SK-N-SH (cell line): ENCODE measurements around the gene DCTD. TPM values are rescaled to one million over a fixed set of nuclear protein-coding genes. Genes with fewer than 3 reads are reported as not detected.

Experiments
- CTCF ChIA-PET: fragments of 300-600, 350-600 bp; formaldehyde crosslinking; extraction: SDS; loops from one replicate; lab custom pipeline; 2021; lab: Yijun Ruan, JAX
- POLR2A ChIA-PET: fragments of 350-600 bp; sonication (Branson Sonifier 250); formaldehyde crosslinking; extraction: SDS; loops from one replicate; lab custom pipeline; 2020; ENCODE audit warnings: antibody characterized with exemption, inconsistent platforms; lab: Yijun Ruan, JAX
- DNase-seq: peaks from one replicate; pipeline ENCODE4 v3.0.0; 2012
- H2AFZ ChIP-seq: fragments of 200-600 bp; sonication (generic); 2 replicates; pipeline ENCODE4 v1.8.1; 2016; ENCODE audit warnings: antibody characterized with exemption, mild to moderate bottlenecking, low read depth
- H3F3A ChIP-seq: fragments of 200-600 bp; sonication (generic); replicated peaks from 2 replicates; pipeline ENCODE3; 2016; ENCODE audit warnings: antibody characterized with exemption, mild to moderate bottlenecking; ENCODE audit not compliant: insufficient read depth
- H3K27ac ChIP-seq, 2 experiments: fragments of 200-500 bp in 1 of 2; fragments of 200-600 bp in 1 of 2; sonication (Bioruptor generic) in 1 of 2; sonication (generic), shearing (Covaris generic) in 1 of 2; 2 replicates each; pipeline versions ENCODE4 v1.5.1 to v1.6.1; 2014 to 2016; ENCODE audit warnings: low read depth in 2 of 2, inconsistent platforms in 1 of 2, low read length in 1 of 2, mild to moderate bottlenecking in 1 of 2, mixed read lengths in 1 of 2
- H3K27me3 ChIP-seq: fragments of 200-600 bp; sonication (generic), shearing (Covaris generic); 2 replicates; pipeline ENCODE4 v1.6.1; 2016; ENCODE audit warnings: mixed run types; ENCODE audit not compliant: insufficient read depth
- H3K36me3 ChIP-seq, 2 experiments: fragments of 200-500 bp in 1 of 2; fragments of 200-600 bp in 1 of 2; sonication (Bioruptor generic) in 1 of 2; sonication (generic) in 1 of 2; replicated peaks in 1 of 2; 2 replicates each; pipeline versions ENCODE3 to v1.5.1; 2014 to 2016; ENCODE audit warnings: low read length in 1 of 2, mild to moderate bottlenecking in 1 of 2; ENCODE audit not compliant: insufficient read depth in 2 of 2, control insufficient read depth in 1 of 2
- H3K4me1 ChIP-seq, 2 experiments: fragments of 200-500 bp in 1 of 2; fragments of 200-600 bp in 1 of 2; sonication (Bioruptor generic) in 1 of 2; sonication (generic), shearing (Covaris generic) in 1 of 2; 2 replicates each; pipeline versions ENCODE4 v1.5.1 to v1.6.1; 2014 to 2016; ENCODE audit warnings: low read depth in 1 of 2, low read length in 1 of 2, mixed run types in 1 of 2; ENCODE audit not compliant: insufficient read depth in 2 of 2, control insufficient read depth in 1 of 2
- H3K4me2 ChIP-seq: fragments of 200-600 bp; sonication (generic), shearing (Covaris generic); 2 replicates; pipeline ENCODE4 v1.6.1; 2017; ENCODE audit warnings: mixed run types
- H3K4me3 ChIP-seq, 2 experiments: fragments of 200-500 bp in 1 of 2; fragments of 200-600 bp in 1 of 2; sonication (Bioruptor generic) in 1 of 2; sonication (generic), shearing (Covaris generic) in 1 of 2; 2 replicates each; pipeline versions ENCODE4 v1.5.1 to v1.8.1; 2014 to 2016; ENCODE audit warnings: low read depth in 2 of 2, inconsistent platforms in 1 of 2, low read length in 1 of 2, mild to moderate bottlenecking in 1 of 2, mixed read lengths in 1 of 2, moderate library complexity in 1 of 2
- H3K79me2 ChIP-seq: fragments of 200-600 bp; sonication (generic); 2 replicates; pipeline ENCODE4 v1.8.1; 2017; ENCODE audit warnings: mild to moderate bottlenecking; ENCODE audit not compliant: insufficient read depth
- H3K9ac ChIP-seq: fragments of 200-600 bp; sonication (generic); 2 replicates; pipeline ENCODE4 v1.6.1; 2017; ENCODE audit warnings: mixed run types
- H3K9me2 ChIP-seq: fragments of 200-600 bp; sonication (generic); 2 replicates; pipeline ENCODE4 v1.6.1; 2017; ENCODE audit warnings: mixed run types
- H3K9me3 ChIP-seq: fragments of 200-600 bp; sonication (generic); 2 replicates; pipeline ENCODE4 v1.6.1; 2017; ENCODE audit warnings: mixed run types, mild to moderate bottlenecking, moderate library complexity
- H4K20me1 ChIP-seq: fragments of 200-600 bp; sonication (generic); 2 replicates; pipeline ENCODE4 v1.6.1; 2017; ENCODE audit warnings: mild to moderate bottlenecking, mixed run types; ENCODE audit not compliant: insufficient read depth
- CHD2 ChIP-seq: fragments of 150-350 bp; IDR thresholded peaks from 2 replicates; pipeline ENCODE4 v1.6.1; 2018; ENCODE audit warnings: low read length; ENCODE audit not compliant: partially characterized antibody
- GABPA ChIP-seq: IDR thresholded peaks from 2 replicates; pipeline ENCODE4 v1.4.0; 2012; ENCODE audit warnings: low read depth, mild to moderate bottlenecking
- MXI1 ChIP-seq: IDR thresholded peaks from 2 replicates; pipeline ENCODE4 v1.6.1; 2012; ENCODE audit warnings: mild to moderate bottlenecking, low read depth, low read length, improper control_type of control experiment
- REST ChIP-seq: IDR thresholded peaks from 2 replicates; pipeline ENCODE4 v1.6.1; 2012; ENCODE audit warnings: mild to moderate bottlenecking, low read depth, low read length, moderate library complexity
- RXRA ChIP-seq: IDR thresholded peaks from 2 replicates; pipeline ENCODE4 v1.4.0; 2012; ENCODE audit warnings: low read depth, mild to moderate bottlenecking, borderline replicate concordance
- TCF12 ChIP-seq: IDR thresholded peaks from 2 replicates; pipeline ENCODE4 v1.4.0; 2012
- WGBS: methylation state at CpG from one replicate; pipeline ENCODE4 v1.1.6; 2017; ENCODE audit warnings: low lambda C conversion rate; 5-methylcytosine and 5-hydroxymethylcytosine counted together
- polyA plus RNA-seq, 3 experiments: library from polyadenylated mRNA; depleted of rRNA; stranded (reverse); fragments of >200 nt; gene quantifications; 2 replicates each; pipeline ENCODE4 v1.2.3, GENCODE V29; 2012
- TF ChIP-seq, protein P1 (sequence below): IDR thresholded peaks from 2 replicates; pipeline ENCODE4 v1.4.0; 2012; ENCODE audit warnings: low read depth, borderline replicate concordance
- TF ChIP-seq, protein P2 (sequence below): IDR thresholded peaks from 2 replicates; pipeline ENCODE4; 2012
- TF ChIP-seq, protein P3 (sequence below): fragments of 200-600 bp; sonication (generic); IDR thresholded peaks from 2 replicates; pipeline ENCODE4 v1.6.1; 2017; ENCODE audit warnings: antibody characterized with exemption, mild to moderate bottlenecking, moderate library complexity

The DCTD gene
- polyA plus RNA-seq, 1 of the 3 experiments (the other 2 are of a cell fraction): 123 TPM

DNA sequence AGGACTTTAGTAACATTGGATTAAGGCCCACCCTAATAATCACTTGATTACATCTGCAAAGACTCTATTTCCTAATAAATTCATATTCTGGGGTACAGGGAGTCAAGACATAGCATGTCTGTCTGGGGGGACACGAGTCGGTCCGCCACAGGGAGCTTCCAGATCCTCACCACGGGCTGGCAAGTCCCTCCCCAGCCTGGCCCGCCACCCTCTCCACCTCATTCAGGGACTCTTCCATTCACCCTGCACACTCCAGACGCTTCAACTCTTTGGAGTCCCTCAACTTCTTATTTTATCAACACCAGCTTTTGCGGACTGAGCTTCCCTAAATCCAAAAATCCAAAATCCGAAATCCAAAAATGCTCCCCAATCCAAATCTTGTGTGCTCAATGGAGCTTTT lies 71.2 kb downstream of the DCTD start:
- Histone ChIP-seq H3K4me2 (no peak overlapping the region), H3K27ac (no peak overlapping the region), H3K4me1 (no peaks in the 10 kb centered on the region; a peak in 1 of 4 replicates), H3K27me3 (no peaks in the 10 kb centered on the region), H3K9me2 (no peaks in the 10 kb centered on the region), H3F3A (no peaks in the 10 kb centered on the region), H3K79me2 (no peaks in the 10 kb centered on the region), H3K4me3 (no peak overlapping the region), H4K20me1 (no peaks in the 10 kb centered on the region), H3K36me3 (no peaks in the 10 kb centered on the region), H3K9ac (no peak overlapping the region), H2AFZ (no peak overlapping the region), H3K9me3 (no peaks in the 10 kb centered on the region)
- CTCF ChIA-PET: no interaction called here
- no peak for DNase-seq
- WGBS: 63% methylated on average over 8 of the region's 8 CpGs
- POLR2A ChIA-PET: no interaction called here
- no peak for TF ChIP-seq CHD2
- no peak for TF ChIP-seq REST
- TF ChIP-seq RXRA: no peak
- TF ChIP-seq, protein P1, sequence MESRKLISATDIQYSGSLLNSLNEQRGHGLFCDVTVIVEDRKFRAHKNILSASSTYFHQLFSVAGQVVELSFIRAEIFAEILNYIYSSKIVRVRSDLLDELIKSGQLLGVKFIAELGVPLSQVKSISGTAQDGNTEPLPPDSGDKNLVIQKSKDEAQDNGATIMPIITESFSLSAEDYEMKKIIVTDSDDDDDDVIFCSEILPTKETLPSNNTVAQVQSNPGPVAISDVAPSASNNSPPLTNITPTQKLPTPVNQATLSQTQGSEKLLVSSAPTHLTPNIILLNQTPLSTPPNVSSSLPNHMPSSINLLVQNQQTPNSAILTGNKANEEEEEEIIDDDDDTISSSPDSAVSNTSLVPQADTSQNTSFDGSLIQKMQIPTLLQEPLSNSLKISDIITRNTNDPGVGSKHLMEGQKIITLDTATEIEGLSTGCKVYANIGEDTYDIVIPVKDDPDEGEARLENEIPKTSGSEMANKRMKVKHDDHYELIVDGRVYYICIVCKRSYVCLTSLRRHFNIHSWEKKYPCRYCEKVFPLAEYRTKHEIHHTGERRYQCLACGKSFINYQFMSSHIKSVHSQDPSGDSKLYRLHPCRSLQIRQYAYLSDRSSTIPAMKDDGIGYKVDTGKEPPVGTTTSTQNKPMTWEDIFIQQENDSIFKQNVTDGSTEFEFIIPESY: no peak
- TF ChIP-seq, protein P2, sequence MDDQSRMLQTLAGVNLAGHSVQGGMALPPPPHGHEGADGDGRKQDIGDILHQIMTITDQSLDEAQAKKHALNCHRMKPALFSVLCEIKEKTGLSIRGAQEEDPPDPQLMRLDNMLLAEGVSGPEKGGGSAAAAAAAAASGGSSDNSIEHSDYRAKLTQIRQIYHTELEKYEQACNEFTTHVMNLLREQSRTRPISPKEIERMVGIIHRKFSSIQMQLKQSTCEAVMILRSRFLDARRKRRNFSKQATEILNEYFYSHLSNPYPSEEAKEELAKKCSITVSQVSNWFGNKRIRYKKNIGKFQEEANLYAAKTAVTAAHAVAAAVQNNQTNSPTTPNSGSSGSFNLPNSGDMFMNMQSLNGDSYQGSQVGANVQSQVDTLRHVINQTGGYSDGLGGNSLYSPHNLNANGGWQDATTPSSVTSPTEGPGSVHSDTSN: no peak
- TF ChIP-seq TCF12: no peak

DNA sequence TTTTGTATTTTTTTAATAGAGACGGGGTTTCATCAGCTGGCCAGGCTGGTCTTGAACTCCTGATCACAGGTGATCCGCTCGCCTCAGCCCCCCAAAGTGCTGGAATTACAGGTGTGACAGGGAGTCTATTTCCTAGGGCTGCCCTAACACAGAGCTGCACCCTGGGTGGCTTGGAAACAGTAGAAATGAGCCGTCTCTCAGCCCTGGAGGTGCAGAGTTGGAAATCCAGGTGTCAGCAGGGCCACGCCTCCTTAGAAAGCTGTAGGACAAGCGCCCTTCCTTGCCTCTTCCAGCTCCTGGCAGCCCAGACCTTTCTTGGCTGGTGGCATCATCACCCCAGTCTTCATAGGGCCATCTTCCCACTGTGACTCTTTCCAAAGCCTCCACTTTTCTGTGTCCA lies 71.6 kb downstream of the DCTD start:
- no peak overlapping the region for H2AFZ ChIP-seq
- no peak for TF ChIP-seq TCF12
- TF ChIP-seq, protein P3, sequence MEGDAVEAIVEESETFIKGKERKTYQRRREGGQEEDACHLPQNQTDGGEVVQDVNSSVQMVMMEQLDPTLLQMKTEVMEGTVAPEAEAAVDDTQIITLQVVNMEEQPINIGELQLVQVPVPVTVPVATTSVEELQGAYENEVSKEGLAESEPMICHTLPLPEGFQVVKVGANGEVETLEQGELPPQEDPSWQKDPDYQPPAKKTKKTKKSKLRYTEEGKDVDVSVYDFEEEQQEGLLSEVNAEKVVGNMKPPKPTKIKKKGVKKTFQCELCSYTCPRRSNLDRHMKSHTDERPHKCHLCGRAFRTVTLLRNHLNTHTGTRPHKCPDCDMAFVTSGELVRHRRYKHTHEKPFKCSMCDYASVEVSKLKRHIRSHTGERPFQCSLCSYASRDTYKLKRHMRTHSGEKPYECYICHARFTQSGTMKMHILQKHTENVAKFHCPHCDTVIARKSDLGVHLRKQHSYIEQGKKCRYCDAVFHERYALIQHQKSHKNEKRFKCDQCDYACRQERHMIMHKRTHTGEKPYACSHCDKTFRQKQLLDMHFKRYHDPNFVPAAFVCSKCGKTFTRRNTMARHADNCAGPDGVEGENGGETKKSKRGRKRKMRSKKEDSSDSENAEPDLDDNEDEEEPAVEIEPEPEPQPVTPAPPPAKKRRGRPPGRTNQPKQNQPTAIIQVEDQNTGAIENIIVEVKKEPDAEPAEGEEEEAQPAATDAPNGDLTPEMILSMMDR: no peak
- no peak for TF ChIP-seq REST
- no peak for TF ChIP-seq MXI1
- no peak for TF ChIP-seq GABPA
- WGBS: 60% methylated on average over 6 of the region's 6 CpGs
- H3K4me2 ChIP-seq: no peak overlapping the region
- H3K9ac ChIP-seq: no peak overlapping the region
- no peaks in the 10 kb centered on the region for H3K9me2 ChIP-seq
- no peaks in the 10 kb centered on the region for H3K36me3 ChIP-seq
- no peaks in the 10 kb centered on the region for H3K27me3 ChIP-seq
- ChIA-PET CTCF (no interaction called here), POLR2A (no interaction called here)
- no peak overlapping the region for H3K27ac ChIP-seq
- H4K20me1 ChIP-seq: no peaks in the 10 kb centered on the region
- no peaks in the 10 kb centered on the region; a peak in 1 of 4 replicates for H3K4me1 ChIP-seq
- DNase-seq: no peak
- H3K79me2 ChIP-seq: no peaks in the 10 kb centered on the region
- H3F3A ChIP-seq: no peaks in the 10 kb centered on the region
- no peaks in the 10 kb centered on the region for H3K9me3 ChIP-seq
- H3K4me3 ChIP-seq: no peak overlapping the region
